ENCODE results near the gene SLC66A3.

DNA sequence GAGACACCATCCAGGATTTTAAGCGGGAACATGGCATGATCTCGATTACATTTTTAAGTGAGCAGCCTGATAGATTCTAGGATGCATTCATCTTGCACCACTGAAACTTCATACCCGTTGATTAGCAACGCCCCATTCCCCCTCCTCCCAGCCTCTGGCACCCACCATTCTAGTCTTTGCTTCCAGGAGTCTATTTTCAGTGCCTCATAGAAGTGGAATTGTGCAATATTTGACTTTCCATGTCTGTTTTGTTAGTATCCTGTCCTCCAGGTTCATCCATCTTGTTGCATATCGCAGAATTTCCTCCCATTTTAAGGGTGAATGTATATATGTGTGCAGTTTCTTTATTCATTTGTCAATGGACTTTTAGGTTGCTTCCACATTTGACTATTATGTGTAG lies 20.9 kb upstream of the SLC66A3 start:
- TF ChIP-seq, protein P1, sequence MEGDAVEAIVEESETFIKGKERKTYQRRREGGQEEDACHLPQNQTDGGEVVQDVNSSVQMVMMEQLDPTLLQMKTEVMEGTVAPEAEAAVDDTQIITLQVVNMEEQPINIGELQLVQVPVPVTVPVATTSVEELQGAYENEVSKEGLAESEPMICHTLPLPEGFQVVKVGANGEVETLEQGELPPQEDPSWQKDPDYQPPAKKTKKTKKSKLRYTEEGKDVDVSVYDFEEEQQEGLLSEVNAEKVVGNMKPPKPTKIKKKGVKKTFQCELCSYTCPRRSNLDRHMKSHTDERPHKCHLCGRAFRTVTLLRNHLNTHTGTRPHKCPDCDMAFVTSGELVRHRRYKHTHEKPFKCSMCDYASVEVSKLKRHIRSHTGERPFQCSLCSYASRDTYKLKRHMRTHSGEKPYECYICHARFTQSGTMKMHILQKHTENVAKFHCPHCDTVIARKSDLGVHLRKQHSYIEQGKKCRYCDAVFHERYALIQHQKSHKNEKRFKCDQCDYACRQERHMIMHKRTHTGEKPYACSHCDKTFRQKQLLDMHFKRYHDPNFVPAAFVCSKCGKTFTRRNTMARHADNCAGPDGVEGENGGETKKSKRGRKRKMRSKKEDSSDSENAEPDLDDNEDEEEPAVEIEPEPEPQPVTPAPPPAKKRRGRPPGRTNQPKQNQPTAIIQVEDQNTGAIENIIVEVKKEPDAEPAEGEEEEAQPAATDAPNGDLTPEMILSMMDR (IDR thresholded peaks at IDR 0.05) = no peak
- TF ChIP-seq POLR2AphosphoS5 (IDR thresholded peaks at IDR 0.05) = no peak
